IPS DF 4.7 (cell line): ENCODE data around the gene ZNF831.

Experiments used
- DNase-seq: peaks from one replicate; pipeline ENCODE4 v3.0.0-alpha.2; 2013; ENCODE audit warnings: low spot score; ENCODE audit errors: extremely low read depth

The ZNF831 gene

GRCh38 chr20:59301343-59302007 lies 137.9 kb downstream of the ZNF831 start:
- no peak for DNase-seq

- DNase-seq, result no peak
Measured at GRCh38 chr20:59305908-59306655, 142.5 kb downstream of the ZNF831 start.

- DNase-seq, result no peak
Measured at GRCh38 chr20:59307270-59307669, 143.6 kb downstream of the ZNF831 start.
